GM21526 (cell line): ENCODE measurements around the gene RAB11FIP3.
A peak's percentile ranks its signal among the peaks of the same experiment; 100 is the strongest.

ENCODE experiments used
- ATAC-seq: cut with Tn5 transposase; IDR thresholded peaks from one replicate; pipeline ENCODE4 v1.9.1; 2021; ENCODE audit warnings: moderate library complexity; ENCODE audit not compliant: unreplicated experiment, low FRiP score

RAB11FIP3 gene

DNA sequence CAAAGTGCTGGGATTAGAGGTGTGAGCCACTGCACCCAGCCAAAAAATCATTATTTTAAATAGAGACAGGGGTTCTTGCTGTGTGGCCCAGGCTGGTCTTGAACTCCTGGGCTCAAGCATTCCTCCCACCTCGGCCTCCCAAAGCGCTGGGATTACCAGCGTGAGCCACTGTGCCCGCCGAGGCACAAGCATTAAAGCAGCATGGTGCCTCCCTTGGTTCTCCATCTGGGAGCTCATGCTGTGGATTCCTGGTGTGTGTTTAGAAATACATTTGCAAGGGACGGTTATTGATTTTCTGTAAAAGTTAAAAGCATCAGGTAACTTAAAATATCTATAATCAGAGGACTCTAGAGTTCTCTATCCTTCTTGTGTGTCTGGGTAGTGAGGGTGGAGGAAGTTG, 87.4 kb downstream of the RAB11FIP3 start:
- ATAC-seq = no peak

DNA sequence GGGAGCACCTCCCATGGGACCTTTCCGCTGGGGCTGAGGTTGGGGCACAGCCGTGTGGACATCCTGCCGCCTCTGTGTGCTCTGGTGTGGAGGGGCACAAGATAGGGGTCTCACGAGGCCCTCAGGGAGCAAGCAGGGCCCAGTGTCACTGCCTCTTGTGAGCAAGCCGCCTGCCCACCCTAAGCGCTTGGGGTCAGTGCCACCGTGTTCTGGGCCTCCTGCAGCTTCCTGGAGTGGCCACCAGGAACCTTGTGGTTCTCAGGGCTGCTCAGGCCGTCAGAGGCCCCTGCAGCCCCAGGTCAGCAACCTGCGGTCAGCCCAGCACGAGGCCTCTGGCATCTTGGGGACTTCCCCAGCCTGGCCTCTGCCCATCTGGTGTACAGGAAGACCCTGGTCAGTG, 88.5 kb downstream of the RAB11FIP3 start:
- no peak for ATAC-seq

DNA sequence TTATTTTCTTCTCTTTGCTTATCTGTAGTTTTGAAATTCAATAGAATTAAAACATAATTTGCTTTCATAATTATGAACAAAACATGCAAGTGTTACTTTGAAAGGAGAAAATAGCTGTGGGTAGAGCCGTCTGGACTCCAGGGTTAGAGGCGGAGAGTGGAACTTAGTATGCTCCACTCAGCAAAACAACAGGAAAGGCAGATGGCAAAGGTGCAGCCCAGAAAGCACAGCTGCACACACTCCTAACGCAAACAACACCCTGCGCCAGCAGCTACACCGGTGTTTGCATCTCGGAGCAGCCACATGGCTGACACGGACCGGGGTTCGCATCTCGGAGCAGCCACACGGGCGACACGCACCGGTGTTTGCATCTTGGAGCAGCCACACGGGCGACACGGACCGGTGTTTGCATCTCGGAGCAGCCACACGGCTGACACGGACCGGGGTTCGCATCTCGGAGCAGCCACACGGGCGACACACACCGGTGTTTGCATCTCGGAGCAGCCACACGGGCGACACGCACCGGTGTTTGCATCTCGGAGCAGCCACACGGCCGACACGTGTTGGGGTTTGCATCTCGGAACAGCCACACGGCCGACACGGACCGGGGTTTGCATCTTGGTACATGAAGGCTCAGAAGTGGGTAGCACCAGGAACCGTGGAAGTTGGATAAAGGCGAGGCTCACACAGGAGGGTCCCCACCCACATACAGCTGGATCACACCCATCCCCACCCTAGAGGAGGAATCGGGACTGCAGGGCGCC, 89.9 kb downstream of the RAB11FIP3 start:
- ATAC-seq = no peak

DNA sequence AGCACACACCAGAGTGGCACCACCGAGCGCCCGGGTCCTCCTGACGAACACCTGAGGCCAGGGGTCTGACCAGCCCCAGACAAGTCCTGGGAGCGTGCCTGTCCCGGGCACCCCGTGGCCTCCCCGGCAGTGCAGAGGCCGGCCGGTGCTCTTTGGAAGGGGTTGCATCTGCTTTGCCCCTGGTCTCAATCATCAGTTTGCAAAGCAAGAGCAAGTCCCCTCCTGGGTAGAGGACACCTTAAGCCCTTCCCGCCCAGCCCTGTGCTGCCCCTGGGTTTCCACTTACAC, 90.4 kb downstream of the RAB11FIP3 start:
- no peak for ATAC-seq

DNA sequence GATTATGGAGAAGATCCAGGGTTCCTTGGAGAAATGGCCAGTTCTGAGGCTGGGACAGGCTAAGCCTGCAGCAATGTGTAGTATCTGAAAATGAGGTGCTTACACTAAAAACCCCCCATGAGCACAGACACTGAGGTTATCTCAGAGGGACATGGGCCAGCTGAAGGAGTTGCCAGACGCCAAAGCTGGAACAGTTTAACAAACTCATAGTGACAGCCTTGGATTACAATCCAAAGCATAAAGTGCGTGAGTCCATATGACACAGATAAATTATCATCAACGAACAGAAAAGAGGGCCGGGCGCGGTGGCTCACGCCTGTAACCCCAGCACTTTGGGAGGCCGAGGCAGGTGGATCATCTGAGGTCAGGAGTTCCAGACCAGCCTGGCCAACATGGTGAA, 90.9 kb downstream of the RAB11FIP3 start:
- ATAC-seq = no peak

DNA sequence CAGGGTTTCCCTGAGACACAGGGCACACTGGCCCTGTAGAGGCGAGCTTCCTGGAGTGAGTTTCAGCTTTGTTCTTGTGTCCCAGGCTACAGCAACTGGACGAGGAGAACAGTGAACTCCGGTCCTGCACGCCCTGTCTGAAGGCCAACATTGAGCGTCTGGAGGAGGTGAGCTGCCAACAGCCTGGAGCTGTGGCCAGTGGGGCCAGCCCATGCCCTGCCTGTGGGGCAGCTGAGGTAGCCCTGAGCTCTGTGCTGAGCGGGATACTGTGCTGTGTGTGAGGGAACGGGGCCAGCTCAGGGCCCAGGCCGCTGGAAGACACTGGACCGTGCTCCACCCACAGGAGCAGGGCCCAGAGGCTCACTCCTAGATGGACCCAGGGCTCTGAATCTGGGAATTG, 93.4 kb downstream of the RAB11FIP3 start:
- no peak for ATAC-seq

DNA sequence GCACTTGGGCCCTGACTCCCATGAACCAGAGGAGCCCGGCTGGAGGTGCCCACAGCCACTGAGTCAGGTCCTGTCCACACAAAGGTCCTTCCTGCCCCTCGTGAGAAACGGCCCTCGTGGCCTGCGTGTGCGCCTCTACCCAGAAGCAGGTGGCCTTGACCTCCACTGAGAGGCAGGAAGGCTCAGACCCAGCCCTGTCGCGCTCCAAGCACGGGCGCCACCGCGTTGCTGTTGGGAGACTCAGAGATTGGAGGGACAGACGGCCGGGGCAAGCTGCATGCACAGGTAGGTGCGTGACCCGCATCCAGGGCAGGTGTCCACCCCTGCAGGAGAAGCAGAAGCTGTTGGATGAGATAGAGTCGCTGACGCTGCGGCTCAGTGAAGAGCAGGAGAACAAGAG, 94.0 kb downstream of the RAB11FIP3 start:
- no peak for ATAC-seq

DNA sequence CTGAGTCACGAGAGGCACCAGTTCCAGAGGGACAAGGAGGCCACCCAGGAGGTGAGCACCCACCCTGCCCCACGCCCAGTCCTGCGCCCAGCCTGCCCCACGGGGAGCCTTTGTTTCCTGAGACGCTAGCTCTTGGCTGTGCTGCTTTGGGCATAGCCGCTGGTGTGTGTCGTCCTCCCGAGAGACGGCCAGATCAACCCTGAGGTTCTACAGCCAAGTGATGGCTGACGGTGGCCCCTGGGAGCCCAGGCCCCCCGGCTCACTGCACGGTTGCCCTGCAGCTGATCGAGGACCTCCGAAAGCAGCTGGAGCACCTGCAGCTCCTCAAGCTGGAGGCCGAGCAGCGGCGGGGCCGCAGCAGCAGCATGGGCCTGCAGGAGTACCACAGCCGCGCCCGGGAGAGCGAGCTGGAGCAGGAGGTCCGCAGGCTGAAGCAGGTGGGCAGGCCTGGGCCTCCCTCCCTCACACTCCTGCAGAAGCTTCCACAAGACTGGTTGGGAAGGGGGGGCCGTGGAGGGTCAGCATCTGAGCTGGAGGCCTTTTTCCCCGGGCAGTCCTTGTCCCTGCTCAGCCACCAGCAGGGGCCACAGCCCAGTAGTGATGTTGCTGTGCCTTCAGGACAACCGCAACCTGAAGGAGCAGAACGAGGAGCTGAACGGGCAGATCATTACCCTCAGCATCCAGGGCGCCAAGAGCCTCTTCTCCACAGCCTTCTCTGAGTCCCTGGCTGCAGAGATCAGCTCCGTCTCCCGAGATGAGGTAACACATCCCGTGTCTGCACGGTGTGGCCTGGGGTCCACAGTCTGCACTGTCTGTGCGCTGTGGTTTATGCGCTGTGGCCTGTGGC, 94.6 kb downstream of the RAB11FIP3 start:
- no peak for ATAC-seq

DNA sequence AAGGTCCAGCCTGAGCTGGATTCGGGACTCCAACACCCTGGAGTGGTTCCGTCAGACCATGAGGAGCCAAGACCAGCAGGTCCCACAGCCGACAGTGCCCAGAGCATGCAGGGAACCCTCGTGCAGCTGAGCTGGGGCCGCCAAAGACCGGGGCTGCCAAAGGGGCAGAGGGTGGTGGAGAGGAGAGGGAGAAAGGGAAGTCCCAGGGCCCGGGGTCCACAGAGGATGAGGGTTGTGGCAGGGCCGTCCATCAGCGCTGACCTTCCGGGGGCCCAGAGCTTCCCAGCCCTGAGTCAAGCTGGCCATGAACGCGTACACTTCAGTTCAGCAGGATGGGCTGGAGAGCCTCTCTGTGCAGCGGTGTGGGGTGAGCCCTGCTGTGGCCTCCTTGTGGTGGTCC, 95.4 kb downstream of the RAB11FIP3 start:
- ATAC-seq = no peak

DNA sequence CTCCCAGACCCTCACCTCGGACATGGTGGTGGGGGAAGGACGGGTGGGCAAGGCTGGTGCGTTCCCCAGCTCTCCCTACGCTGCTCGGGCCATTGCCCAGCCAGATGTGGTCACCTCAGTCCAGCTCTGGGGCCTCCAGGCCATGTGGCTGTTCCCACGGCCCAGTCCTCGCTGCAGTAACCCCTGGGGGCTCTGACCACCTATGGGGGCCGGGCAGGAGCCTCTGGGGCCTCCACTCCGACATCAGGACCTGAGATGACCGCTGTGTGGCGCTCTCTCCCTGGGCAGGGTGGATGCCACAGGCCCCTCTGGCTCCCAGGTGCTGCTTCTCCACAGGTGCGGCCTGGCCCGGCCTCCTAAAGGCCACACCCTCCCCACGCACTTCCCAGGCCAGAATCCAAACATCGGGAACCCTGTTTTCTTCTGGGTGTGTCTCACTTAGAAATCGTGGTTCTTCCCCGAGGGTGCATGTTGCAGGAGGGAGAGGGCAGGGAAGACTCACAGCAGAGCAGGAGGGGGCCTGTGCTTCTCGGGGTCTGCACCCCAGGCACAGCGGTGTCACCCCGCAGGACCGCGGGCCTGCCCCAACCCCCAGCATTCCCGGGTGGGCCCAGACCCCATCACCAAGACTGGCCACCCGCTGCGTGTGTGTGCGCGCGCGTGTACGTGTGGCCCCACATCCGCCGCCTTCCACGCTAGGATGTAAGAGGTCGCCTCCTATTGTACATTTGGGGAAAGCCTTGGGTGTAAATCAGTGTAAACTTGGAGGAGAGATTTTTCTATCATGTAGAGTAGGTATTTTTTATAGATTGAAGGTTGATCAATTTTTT, 96.1 kb downstream of the RAB11FIP3 start:
- no peak for ATAC-seq

DNA sequence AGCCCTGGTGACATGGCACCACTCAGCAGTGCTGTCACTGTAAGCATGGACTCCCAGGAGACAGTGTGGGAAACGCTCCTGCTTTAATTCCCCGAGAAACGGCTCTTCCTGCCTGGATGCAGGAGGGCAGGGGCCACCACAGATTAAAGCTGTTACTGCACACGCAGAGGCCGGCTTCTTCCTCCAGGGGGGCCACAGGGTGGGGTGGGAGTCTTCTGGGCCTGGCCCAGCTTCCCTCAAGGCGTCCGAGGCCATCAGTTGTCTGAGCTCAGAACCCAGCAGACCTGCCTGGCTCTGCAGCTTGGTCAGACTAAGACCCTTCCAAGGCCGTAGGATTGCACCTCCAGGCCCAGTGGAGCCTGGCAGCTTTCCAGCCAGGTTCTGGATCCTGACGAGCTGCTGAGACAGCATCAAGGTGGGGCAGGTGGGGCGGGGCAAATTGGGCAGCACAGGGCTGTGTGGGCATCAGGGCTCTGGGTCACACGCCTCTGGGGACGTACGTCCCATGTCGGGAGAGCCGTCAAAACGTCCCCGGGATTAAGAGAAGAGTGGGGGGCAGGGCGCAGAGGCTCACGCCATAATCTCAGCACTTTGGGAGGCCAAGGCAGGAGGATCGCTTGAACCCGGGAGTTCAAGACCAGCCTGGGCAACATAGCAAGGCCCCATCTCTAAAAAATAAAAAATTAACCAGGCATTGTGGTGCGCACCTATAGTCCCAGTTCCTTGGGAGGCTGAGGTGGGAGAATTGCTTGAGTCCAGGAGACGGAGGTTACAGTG, 97.1 kb downstream of the RAB11FIP3 start:
- ATAC-seq = no peak

DNA sequence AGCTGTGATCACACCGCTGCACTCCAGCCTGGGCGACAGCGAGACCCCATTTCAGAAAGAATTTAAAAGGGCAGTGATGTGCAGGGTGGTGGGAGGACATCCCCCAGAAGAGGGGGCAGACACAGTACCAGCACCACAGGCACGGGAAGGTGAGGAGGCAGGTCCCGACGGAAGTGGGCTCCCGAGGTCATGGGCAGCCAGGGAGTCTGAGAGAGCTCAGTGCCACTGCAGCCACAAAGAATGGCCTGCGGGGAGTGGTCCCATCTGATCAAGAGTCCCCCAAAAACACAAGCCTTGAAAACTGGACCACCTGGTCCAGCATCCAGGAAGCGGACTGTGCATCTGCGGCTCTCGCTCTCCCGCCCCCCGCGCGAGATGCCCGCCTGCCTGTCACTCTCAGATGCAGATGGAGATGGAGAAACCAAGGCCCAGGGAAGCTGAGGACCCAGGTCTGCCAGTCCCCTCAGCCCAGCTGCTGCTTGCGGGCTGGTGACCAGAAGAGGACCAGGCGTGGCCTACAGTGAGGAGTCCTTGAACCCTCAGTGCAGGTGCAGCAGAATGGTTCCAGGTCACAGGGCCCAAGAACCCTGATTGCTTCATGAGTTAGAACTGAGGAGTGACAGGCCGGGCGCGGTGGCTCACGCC, 97.8 kb downstream of the RAB11FIP3 start:
- ATAC-seq = no peak

DNA sequence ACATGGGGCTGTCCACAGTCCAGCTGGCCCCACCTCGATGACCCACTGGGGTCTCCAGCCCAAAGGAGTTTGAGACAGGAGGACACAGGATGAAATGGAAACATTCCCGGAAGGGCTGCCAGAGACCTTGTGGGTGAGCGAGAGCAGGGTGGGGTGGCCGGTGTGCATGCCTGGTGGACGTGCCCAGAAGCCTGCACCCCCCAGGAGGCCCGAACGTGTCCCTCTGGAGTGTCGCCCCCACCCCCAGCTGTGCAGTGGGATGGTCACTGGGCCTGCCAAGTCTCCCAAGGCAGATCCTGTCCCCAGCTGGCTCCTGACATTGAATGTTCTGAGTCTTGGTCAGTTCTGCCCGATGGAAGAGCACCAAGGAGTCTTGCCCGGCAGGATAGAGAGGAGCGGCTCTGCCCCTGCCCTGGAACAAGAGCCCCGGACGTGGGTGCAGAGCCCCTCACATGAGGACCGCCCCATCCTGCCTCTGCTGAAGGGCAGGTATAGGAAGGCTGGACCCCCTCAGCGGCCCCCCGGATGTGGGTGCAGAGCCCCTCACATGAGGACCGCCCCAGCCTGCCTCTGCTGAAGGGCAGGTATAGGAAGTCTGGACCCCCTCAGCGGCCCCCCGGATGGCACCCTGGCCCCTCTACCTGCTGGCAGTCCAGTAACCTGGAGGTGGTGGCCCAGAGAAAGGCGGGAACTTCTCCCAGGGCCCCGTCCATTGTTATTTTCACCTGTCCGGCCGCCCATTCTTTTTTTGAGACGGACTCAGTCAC, 99.0 kb downstream of the RAB11FIP3 start:
- ATAC-seq = no peak

DNA sequence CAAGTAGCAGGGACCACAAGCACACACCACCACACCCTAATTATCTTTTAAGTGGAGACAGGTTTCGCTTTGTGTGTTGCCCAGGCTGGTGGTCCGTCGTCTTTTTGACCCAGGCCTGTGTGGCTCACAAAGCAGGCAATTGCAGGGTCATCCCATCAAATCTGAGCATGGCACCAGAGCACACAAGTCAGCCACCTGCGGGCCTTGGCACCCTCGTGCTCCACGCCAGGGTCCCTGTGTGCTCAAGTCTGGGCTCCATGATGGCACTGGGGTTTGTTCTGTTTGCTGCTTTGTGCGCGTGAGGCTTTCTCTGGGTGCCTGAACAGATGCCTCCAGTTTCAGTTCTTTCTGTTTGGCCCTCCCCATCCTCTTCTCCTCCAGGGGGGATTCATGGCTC, 99.7 kb downstream of the RAB11FIP3 start:
- ATAC-seq = no peak

DNA sequence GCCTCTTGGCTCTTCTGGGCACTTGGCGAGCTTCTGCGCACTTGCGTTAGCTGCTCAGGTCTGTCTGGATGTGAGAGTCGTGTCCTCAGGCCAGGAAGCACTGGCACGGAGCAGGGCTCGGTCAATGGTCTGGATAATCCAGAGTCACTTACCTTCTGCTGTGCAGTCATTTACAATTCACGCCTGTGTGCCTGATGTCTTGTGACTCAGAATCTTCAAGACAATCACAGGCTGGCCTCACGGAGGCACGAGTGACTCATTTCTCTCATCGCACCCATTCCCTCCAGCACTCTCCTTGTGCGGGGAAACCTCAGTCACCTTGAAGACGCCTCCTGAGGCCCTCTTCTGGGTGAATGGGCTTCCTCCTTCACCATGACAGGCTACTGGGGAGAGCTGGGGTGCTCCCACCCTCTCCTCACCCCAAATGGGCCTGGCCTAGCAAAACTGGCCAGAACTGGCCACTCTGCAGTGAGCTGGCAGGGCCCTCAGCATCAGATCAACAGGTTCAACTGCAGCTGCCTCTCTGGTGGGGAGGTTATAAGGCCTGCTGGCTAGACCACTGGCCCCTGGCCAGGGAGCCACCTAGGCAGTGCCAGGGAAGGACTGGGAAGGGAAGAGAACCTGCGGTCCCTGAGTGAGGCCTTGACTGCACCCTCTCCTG, 100.2 kb downstream of the RAB11FIP3 start:
- no peak for ATAC-seq

DNA sequence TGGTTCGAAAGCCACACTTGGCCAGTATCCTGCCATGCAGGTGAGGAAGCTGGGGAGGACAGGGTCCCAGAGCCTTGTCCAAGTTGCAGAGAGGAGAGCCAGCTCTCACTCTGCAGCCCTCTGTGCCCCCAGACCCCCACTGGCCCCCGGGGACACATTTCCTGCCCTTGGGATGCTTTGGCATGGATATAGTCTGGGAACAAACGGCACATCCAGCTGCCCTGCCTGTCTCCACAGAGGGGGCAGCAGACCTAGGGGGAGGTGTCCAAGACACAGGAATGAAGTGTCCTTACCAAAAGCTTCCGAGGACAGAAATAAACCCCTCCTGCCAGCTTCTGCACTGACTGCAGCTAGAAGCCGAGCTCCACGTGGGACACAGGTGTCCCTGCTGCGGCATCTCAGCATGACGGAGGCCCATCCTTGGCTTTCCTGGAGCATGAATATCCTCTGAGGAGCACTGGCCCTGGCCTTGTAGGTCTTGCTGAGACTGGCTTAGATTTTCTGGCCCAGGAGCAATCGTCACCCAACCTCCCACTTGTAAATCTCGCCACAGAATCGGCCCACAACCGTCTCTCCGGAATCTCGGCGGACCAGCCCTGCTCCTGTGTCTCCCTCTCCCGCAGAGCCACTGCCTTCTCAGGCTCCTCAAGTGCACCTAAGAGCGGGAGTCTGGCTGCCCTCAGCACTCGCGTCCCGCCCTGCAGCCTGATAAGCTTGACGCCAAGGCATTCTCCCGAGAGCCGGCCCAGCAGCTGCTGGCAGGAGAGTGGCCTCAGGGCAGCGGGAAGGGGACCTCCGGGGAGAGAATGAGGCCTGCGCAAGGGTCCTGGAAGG, 100.9 kb downstream of the RAB11FIP3 start:
- ATAC-seq = no peak

DNA sequence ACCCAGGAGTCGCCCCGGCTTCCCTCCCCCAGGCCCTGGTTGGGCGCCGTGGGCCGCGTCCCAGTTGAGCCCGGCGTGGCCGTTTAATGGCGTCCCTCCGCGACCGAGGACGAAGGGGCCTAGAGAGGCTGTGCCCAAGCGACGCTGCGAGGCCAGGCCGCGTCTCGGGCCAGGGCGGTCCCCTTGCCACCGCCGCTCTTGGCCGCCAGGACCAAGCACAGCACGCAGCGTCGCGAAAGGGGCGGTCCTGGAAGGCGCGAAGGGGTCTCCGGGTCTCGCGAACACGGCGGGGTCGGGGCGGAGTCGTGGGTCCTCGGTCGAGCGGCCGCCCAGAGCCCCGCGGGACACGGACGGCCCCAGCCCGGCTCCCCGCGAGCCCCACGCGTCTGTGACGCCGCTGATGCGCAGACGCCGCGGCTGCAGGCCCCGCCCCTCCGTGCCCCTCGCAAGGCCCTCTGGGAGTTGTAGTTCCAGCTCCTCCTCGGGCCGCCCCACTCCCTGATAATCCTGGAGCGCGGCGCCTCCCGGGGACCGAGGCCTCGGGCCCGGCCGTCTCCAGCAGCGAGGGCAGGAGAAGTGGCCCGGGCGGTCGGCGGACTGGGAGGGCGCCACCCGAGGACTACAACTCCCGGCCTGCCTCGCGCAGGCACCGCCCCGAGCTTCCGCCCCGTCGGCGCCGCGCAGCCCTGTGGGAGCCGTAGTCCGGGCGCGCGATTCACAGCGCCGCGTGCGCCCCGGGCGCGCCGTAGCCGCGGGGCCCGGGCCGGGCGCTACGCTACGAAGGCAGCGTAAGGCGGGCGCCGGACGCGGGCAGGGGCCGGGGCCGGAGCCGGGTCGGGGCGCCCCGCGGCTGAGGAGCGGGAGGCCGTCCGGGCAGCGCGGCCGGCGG, 101.8 kb downstream of the RAB11FIP3 start, which contains the start of gene CAPN15:
Gene CAPN15 (plus strand): TSS at position 698 of the 889 bp plus-strand sequence. CDS start 19,127 bp downstream, outside the sequence.
- ATAC-seq = peak; percentile 60
